GM12872 (cell line): ENCODE data around the gene FBXL5.

Source experiments
- TF ChIP-seq, protein P1 (sequence below): IDR thresholded peaks from 3 replicates; pipeline ENCODE4 v1.5.1; 2011; ENCODE audit warnings: low read depth, mild to moderate bottlenecking, low read length, moderate library complexity; ENCODE audit not compliant: insufficient read depth

Gene FBXL5

GRCh38 chr4:15694431-15694830 is 39.3 kb upstream of the FBXL5 start:
- TF ChIP-seq, protein P1, sequence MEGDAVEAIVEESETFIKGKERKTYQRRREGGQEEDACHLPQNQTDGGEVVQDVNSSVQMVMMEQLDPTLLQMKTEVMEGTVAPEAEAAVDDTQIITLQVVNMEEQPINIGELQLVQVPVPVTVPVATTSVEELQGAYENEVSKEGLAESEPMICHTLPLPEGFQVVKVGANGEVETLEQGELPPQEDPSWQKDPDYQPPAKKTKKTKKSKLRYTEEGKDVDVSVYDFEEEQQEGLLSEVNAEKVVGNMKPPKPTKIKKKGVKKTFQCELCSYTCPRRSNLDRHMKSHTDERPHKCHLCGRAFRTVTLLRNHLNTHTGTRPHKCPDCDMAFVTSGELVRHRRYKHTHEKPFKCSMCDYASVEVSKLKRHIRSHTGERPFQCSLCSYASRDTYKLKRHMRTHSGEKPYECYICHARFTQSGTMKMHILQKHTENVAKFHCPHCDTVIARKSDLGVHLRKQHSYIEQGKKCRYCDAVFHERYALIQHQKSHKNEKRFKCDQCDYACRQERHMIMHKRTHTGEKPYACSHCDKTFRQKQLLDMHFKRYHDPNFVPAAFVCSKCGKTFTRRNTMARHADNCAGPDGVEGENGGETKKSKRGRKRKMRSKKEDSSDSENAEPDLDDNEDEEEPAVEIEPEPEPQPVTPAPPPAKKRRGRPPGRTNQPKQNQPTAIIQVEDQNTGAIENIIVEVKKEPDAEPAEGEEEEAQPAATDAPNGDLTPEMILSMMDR: no peak

- TF ChIP-seq, protein P1: no peak
Observed at GRCh38 chr4:15692602-15693001, 37.4 kb upstream of the FBXL5 start.

- TF ChIP-seq, protein P1: no peak
Observed at GRCh38 chr4:15691346-15692135, 36.4 kb upstream of the FBXL5 start.

GRCh38 chr4:15690020-15690809 is 35.1 kb upstream of the FBXL5 start:
- TF ChIP-seq, protein P1: no peak

DNA sequence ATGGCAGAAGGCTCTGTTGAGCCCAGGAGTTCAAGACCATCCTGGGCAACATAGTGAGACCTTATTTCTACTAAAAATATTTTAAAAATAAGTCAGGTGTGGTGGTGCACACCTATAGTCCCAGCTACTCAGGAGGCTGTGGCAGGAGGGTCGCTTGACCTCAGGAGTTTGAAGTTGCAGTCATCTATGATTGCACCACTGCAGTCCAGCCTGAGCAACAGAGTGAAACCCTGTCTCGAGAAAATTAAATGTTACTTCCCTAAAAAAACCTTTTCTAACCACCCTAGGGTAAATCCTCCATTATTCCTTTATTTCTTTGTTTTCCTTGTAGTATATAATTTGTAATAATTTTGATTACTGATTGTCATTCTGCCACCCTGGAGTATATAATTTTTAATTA is 34.4 kb upstream of the FBXL5 start:
- TF ChIP-seq, protein P1: no peak

DNA sequence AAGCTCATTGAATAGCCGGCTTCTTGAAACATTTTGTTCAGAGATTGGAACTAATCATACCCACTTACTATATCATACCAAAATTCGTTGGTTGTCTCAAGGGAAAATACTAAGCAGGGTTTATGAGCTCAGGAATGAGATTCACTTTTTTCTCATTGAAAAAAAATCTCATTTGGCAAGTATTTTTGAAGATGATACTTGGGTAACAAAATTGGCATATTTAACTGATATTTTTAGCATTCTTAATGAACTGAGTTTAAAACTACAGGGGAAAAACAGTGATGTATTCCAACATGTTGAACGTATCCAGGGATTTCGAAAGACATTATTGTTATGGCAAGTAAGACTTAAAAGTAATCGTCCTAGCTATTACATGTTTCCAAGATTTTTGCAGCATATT is 32.9 kb upstream of the FBXL5 start:
- TF ChIP-seq, protein P1: no peak

GRCh38 chr4:15684498-15684897 is 29.3 kb upstream of the FBXL5 start:
- TF ChIP-seq, protein P1: no peak
